NCI-H526 treated with DMSO at 0.1 percent for 48 hours (cell line): ENCODE data around the gene IDH3A.

Experiments used
- DNase-seq: peaks from one replicate; lab custom pipeline; 2025; lab: John Stamatoyannopoulos, UW

The IDH3A gene

GRCh38 chr15:78204351-78205309 lies 55.5 kb downstream of the IDH3A start:
- DNase-seq, result no peak

- no peak for DNase-seq
Observed at GRCh38 chr15:78205337-78205736, 56.2 kb downstream of the IDH3A start.

GRCh38 chr15:78205856-78206255 lies 56.7 kb downstream of the IDH3A start:
- no peak for DNase-seq

- DNase-seq, result no peak
Observed at GRCh38 chr15:78206326-78207109, 57.4 kb downstream of the IDH3A start.

GRCh38 chr15:78207110-78207458 lies 57.9 kb downstream of the IDH3A start:
- no peak for DNase-seq

GRCh38 chr15:78207641-78208340 lies 58.6 kb downstream of the IDH3A start:
- DNase-seq, result no peak

GRCh38 chr15:78208341-78208844 lies 59.2 kb downstream of the IDH3A start:
- no peak for DNase-seq

GRCh38 chr15:78208887-78209645 lies 59.9 kb downstream of the IDH3A start:
- no peak for DNase-seq

- no peak for DNase-seq
Observed at GRCh38 chr15:78209646-78210348, 60.6 kb downstream of the IDH3A start.

GRCh38 chr15:78210349-78210717 lies 61.2 kb downstream of the IDH3A start:
- DNase-seq, result no peak

GRCh38 chr15:78211189-78211921 lies 62.2 kb downstream of the IDH3A start:
- no peak for DNase-seq

- no peak for DNase-seq
Observed at GRCh38 chr15:78212008-78212407, 62.8 kb downstream of the IDH3A start.

- no peak for DNase-seq
Observed at GRCh38 chr15:78212546-78213424, 63.6 kb downstream of the IDH3A start.

GRCh38 chr15:78213425-78213750 lies 64.2 kb downstream of the IDH3A start:
- no peak for DNase-seq

- DNase-seq, result no peak
Observed at GRCh38 chr15:78213956-78214355, 64.8 kb downstream of the IDH3A start.

- DNase-seq, result no peak
Observed at GRCh38 chr15:78216276-78217104, 67.3 kb downstream of the IDH3A start.

- DNase-seq, result peak; percentile 91
Observed at GRCh38 chr15:78220713-78221112, 71.6 kb downstream of the IDH3A start.
